Inferior parietal cortex (tissue), 1 donor: ENCODE results near the gene GJA1.
"Not testable (repeated sequence)": the region's sequence is repeated elsewhere in the genome, so short reads cannot be mapped to it uniquely, and the experiment has no call there.

Source experiments
- DNase-seq: peaks from one replicate; pipeline ENCODE4 v3.0.0-alpha.2; 2016; ENCODE audit errors: extremely low spot score

The GJA1 gene

DNA sequence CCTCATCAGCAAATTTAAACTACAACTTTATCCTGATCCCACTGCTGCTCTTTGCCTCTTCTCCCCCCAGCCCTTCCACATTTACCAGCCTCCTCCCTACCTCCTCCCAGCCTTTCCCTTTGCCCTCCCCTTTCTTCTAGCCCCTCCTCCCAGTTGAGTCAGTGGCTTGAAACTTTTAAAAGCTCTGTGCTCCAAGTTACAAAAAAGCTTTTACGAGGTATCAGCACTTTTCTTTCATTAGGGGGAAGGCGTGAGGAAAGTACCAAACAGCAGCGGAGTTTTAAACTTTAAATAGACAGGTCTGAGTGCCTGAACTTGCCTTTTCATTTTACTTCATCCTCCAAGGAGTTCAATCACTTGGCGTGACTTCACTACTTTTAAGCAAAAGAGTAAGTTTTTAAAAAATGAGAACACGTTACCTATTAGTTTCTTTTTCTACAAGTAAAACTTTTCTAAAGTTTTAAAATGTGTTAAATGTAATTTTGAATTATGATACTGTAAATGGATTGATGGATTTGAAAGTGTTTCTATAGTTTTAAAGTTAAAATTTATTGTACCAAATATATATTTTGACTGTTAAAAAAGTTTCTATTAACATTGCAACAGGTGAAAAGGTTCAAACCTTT, at the start of gene GJA1:
GJA1 (plus strand) TSS at position 203 of the 626 bp plus-strand sequence. CDS start 11,202 bp downstream, outside the sequence.
- DNase-seq: no peak

DNA sequence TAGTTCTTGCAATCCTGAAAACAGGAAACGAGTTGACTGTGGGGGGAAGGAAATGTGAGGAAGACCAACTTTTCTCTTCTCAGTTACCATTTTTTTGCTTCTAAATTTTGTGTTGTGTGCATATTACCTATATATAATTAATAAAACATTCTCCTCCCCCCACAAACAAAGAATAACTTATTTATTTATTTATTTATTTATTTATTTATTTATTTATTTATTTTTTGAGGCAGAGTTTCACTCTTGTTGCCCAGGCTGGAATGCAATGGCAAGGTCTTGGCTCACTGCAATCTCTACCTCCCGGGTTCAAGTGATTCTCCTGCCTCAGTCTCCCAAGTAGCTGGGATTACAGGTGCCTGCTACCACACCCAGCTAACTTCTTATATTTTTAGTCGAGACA, 48.9 kb upstream of the GJA1 start:
- not testable (repeated sequence) for DNase-seq

DNA sequence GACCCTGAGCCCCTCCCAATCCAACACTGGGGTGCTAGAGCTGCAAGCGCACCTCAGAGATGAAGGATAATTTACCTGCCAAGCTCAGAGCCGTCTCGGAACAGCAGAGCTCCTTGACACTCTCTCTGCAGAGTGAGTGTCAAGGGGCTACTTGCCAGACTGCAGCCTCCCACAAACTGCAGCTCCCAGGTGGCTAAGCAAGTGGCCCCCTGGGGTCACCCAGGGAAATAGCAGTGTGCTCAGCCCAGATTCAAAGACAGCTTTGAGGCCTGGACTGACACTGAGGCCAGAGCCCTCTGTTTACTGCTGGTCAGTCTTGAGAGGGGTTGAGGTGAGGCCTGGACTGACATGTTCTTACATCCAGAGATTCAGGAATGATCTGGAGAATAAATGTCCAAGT, 46.0 kb upstream of the GJA1 start:
- no peak for DNase-seq

DNA sequence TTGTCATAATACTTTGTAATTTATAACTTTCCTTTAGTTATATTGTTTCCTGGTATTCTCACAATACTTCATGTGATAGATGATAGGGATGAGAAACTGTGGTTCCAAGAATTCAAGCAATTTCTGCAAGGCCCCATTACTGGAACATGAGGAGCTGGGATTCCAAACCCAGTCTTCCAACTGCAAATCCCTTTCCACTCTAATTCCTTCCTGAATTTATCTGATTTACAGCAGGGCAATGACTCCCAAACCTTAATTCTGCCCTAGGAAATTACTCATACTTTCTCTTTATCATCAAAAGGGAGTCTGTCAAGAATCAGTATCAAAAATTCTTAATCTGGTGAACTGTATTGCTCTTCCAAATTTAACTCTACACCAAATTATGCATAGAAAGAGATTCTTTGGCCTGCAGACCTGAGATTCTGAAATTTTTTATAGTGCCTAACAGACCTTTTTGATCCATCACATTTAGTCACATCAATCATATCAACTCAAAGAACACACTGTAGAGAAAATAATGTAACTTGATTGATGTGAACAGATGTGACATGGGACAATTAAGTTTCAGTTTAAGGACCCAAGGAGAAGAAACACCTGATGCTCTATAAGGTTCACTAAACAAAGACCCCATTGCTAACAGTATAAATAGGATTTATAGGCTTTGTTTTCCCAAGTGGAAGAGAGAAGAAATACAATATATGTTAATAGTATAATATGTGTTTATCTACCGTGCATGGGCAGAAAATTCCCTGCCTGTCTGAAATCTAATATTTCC, 41.5 kb upstream of the GJA1 start:
- no peak for DNase-seq

DNA sequence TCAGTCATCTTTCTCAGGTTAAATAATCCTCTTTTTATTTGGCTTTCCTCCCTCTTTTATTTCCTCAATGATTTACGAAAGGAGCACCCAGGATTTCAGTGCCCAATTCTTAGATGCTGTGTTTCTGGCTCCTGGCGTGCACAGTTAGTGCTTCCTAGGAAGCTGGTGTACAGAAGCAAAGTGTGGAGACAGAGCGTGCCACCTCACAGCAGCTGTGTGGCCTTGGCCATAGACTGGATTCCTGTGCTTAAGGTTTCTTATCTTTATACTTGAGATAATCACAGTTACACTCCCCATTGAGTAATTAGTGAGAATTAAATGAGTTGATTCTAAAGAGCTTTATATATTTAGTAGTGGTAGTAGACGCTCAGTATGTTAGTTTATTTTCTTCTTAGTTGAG, 39.7 kb upstream of the GJA1 start:
- DNase-seq: no peak

DNA sequence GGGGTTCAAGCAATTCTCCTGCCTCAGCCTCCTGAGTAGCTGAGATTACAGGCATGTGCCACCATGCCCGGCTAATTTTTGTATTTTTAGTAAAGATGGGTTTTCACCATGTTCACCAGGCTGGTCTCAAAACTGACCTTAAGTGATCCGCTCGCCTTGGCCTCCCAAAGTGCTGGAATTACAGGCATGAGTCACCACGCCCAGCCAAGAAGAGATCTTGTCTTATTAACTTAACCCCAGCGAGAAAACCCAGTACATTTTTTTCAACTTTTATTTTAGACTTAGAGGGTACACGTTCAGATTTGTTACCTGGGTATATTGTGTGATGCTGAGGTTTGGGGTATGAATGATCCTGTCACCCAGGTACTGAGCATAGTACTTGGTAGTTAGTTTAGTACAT, 38.3 kb upstream of the GJA1 start:
- not testable (repeated sequence) for DNase-seq

DNA sequence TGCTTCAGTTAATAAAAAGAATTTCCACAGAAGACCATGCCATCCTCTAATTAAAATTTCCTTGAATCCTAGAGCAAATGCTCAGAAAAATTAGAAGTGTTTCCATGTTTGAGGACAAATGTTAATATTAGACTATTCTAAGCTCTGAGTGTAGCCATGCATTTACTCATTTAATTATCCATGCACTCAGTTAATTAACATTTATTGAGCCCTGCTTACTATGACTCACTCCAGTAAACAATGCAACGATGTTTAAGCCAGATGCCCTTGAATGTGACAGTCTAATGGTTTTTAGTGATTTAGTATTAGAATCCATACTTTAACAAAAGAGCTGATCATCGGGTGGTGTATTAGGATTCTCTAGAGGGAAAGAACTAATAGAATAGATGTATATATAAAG, 37.3 kb upstream of the GJA1 start:
- no peak for DNase-seq

DNA sequence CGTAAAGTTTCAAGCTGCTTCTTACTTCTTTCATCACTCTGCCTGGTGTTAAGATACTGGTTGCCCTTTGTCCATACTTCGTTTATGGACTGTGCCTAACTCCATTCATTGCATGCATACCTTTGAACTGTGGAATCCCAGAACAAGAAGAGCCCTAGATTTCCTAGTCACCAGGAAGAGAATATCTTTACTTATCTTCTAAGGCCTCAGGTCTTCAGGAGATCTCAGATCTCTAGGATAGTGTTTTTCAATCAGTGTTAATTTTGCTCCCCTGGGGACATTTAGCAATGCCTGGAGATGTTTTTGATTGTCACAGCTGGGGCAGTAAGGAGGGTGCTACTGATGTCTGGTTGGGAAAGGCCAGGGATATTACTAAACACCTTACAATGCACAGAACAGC, 35.5 kb upstream of the GJA1 start:
- no peak for DNase-seq

DNA sequence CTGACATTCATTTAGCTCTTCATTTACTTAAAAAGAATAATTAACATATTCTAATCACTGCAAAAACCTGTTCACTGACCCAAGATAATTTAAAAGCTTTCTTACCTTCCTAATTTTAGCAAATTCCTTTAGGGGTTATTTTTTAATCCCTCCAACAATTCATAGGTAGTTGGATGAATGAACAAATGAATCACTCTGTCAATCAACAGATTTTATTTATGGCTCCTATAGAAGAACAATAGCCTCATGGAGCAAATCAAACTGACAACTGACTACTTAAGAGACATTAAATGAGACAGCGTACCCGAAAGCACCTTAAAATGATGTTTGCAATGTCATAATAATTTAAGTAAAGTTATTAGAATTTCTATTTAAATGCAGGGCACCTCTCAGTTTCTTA, 31.5 kb upstream of the GJA1 start:
- DNase-seq: no peak

DNA sequence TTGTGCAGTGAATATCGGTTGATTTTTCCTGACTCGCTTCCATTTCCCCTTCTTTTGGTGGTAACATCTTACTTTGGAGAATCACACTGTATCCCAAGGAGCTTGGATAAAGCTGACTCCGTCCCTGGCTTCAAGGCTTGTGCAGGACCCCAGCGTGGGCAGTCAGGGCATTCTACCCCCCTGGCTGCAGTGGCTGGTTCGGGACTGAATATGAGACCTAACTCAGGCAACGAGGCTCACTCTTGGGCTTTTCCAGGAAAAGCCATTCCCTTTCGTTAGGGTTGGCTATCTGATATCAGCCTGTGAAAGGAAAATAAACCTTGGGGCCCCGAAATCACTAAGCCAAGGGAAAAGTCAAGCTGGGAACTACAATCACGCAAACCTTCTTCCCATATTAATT, 30.1 kb upstream of the GJA1 start:
- DNase-seq: no peak

DNA sequence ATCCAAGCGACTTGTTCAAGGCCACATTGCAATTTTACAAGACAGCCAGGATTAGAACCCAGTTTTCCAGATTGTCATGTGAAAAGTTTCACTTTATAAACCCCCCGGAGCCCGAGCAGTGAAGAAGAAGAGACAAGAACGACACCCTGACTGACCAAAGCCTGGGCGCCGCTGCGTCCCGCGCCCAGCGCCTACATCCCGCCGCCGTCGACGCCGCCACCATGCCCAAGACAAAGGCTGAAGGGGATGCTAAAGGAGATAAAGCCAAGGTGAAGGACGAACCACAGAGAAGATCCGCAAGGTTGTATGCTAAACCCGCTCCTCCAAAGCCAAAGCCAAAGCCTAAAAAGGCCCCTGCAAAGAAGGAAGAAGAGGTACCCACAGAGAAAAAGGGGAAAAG, 27.1 kb upstream of the GJA1 start:
- no peak for DNase-seq

DNA sequence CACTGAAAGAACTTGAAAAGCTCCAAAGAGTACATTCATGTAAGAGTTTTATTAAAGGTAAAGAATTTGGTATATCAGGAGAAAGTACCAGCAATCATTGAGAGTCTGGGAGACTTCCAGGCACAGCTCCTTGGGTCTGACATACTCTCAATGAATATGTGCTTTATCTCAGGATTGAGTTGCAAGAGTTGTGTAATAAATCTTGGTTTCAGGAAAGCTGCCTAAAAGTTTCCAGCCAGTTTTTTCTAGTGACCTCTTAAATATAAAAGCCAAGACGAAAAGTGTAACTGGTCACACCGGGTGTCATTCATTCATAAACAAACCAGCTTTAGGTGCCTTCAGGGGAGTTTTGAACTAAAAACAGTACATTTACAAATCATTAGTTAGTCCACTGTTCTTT, 21.6 kb upstream of the GJA1 start:
- DNase-seq: no peak

DNA sequence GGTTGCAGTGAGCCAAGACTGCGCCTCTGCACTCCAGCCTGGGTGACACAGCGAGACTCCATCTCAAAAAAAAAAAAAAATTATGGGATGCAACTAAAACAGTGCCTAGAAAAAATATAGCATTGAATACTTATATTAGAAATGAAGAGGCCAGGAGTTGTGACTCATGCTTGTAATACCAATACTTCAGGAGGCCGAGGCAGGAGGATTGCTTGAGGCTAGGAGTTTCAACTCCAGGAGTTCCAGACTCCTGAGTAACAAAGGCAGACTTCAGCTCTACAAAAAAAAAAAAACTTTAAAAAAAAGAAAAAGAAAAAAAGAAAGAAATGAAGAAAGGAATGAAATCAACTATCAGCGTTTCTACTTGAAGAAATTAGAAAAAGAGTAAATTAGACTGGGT, 17.1 kb upstream of the GJA1 start:
- no peak for DNase-seq

DNA sequence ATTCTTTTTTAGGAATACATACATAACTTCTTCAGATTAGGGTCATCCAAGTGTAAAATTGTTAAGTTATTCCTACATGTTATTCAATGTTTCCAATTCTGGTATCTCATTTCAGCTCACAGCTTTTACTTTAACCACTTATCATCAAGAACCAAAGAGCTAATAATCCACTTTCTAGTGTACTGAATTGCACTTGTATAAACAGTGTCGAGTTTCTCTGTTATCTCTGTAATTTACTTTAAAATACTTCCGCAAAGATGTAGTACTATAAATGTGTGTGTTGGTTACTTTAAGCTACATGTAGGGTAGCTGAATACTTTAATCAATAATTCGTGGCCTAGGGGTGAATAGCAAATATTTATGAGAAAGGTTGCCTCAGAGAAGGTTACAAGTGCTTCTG, 8.8 kb upstream of the GJA1 start:
- DNase-seq: no peak

DNA sequence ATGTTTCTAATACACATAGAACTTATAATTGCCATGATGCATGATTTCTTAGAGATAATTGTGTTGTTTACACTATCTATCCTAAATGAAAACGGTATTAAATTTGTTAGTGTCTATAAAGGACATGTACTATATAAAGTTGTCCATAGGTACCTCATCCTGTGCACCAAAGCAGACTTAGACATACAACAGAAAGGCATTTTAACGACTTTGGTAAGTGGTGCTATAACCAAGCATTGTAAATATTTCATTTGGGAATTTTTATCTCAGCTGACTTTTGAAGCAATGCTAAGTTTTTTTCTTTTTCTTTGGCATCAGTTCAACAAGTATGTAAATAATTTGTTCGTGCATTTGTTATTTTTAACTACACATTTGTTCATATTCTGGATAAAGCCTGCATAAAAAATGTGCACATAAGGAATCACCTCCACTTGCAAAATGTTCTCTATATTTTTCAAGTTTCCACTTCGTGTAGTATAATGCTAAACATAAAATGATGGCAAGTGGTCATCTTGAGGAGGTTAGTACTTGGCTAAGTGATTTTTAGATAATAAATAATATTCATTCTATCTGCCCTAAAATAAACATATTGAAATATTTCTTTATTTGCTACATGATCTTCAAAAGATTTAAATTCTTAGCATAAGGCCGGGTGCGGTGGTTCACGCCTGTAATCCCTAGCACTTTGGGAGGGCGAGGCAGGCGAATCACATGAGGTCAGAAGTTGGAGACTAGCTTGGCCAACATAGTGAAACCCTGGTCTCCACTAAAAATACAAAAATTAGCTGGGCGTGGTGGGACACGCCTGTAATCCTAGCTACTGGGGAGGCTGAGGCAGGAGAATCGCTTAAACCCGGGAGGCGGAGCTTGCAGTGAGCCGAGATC, 6.3 kb upstream of the GJA1 start:
- no peak for DNase-seq

DNA sequence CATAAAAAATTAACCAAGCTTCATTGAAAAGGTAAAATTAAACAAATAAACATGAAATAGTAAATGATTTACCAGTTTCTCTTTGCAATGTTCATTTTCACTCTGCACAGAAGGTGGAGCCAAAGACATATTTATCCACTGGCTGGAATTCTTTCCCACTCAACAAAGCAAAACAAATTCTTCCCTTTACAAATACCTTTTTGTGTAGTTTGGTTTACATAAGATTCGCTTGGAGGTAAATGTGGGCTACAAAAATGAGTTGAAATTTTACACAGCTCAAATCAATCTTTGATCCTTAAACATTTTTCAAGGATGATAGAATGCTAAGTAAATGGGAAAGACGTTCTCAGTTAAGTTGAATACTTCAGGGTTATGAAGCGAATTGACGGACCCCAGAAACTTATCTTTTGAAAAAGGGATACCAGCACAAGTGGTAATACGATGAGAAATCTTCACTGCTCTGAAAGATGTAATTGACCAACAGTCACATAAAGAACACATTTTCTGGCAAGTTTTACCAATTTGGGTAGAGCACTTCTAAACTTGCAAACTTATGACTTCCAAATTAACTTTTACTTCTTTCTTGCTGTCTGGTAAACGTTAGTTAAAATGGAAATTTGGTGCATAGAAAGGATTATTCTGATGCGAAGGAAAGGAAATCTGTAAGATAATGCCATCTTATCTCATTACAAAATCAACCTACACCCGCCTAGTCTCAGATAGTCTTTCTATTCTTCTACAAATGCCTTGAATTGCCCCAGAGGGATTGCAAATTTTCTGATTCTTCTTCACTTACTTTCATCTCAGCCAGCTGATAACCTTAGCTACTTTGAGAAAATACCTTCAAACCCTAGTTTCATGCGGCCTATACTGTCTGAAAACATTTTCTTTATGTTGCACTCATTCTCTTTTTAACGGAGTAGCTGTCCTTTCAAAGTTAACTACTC, 4.7 kb upstream of the GJA1 start:
- peak; percentile 66 for DNase-seq

DNA sequence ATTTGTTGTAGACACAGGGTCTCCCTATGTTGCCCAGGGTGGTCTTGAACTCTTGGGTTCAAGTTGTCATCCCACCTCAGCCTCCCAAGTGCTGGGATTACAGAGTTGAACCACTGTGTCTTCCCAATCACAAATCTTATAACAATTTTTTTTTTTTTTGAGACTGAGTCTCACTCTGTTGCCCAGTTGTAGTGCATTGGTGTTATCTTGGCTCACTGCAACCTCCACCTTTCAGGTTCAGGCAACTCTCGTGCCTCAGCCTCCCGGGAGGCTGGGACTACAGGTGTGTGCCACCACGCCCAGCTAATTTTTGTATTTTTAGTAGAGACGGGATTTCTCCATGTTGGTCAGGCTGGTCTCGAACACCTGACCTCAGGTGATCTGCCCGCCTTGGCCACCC, 3.7 kb upstream of the GJA1 start:
- not testable (repeated sequence) for DNase-seq

DNA sequence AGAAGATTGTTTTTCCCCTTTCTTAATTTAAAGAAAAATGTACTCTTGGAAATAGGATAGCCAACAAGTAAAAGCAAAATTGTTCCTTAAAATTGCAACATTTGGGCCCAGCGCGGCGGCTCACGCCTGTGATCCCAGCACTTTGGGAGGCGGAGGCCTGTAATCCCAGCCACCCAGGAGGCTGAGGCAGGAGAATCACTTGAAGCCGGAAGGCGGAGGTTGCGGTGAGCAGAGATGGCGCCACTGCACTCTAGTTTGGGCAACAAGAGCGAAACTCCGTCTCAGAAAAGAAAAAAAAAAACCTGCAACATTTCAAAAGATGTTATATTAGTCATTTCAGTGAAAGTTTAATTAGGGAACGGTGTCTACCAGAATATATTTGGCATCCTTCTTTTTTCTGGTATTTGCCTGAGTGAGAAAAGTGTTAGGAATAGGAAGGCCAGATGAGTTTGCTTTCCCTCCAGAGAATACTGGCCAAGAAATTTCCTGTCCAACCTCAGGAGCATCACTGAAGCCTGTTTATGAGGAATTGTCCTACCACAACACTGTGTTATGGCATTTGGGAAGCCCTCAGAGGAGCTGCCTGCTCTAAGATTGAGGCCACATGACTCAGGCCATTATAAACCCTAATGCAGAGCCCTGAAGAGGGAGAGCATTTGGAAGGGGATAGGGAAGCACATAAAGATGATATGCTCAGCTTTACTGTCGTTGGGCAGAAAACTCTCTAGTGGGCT, 1.2 kb upstream of the GJA1 start:
- no peak for DNase-seq

DNA sequence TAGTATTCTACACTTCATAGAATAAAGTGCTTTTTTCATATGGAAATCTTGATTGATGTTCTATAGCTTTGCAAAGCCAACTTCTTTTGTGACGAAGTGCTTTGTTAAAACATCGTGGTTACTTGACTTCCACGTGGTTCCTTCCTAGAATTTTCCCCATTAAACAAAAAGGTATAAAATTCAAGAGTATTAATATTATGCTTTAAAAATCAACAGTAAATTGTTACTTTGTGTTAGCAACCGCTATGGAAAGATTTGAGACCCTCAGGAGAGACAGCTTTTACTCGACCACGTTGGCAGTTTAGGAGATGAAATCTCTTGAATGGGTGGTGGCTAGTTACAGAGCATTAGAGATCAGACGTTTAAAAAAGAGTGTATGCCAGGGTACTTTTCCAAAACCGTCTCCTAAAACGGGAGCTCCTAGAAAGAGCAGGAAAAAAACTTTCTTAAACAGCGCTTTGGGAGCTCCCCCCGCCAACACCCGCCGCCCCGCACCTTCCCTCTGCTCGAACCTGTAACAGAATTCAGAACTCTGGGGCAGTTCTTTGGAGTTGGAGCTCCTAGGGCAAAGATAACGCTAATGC, 920 bp downstream of the GJA1 start:
- no peak for DNase-seq
